Activated CD4-positive, alpha-beta T cell treated with anti-CD3 and anti-CD28 coated beads for 24 hours (primary cell): ENCODE results near the gene AQP1.

Source experiments
- DNase-seq, 2 donors: peaks; one replicate each; pipeline ENCODE4 v3.0.0-alpha.2; 2020; ENCODE audit warnings: low read depth in 2 of 2

The AQP1 gene

DNA sequence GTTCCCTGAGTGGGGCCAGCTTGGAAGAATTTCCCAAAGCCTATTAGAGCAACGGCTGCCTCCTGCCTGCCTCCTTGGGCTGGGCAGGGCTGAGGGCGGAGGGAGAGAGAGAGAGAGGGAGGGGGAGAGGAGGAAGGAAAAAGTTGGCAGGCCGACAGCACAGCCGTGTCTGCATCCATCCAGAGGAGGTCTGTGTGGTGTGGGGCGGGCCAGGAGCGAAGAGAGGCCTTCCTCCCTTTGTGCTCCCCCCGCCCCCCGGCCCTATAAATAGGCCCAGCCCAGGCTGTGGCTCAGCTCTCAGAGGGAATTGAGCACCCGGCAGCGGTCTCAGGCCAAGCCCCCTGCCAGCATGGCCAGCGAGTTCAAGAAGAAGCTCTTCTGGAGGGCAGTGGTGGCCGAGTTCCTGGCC lies at the start of gene AQP1:
TSS of gene AQP1 (plus strand) at position 293 of the 409 bp plus-strand sequence. CDS start at position 350, 57 bp downstream.
- no peak for DNase-seq

DNA sequence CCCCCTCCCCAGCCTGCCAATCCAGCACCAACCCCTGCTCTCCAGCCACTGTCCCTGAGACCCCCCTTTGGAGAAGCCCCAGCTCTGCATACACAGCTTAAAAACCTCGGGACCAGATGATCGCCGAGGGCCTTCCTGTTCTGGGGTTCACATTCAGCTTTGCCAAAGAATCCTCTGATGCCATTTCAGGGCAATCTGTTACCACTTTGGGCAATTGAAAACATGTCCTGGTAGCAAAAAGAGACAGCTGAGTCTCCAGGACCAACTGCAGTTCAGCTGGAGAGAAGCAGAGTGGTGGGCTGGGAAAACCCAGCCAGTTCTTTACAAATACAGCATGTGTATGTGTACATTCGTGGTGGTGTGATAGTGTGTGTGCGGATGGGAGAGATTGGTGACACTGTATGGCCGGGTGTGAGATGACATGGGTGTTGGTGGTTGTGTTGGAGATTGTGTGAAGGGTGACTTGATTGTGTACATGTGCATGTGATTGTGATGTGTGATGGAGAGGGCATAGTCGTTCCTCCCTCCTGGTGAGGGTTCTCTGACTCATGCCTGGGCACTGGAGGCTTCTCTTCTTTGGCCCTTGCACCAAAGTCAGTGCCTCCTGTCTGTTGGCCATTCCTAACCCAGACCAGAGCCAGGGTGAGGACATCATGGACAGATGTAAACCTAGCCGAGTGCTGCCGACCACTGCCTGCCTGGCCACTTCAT lies 48.5 kb upstream of the AQP1 start:
- DNase-seq: no peak

DNA sequence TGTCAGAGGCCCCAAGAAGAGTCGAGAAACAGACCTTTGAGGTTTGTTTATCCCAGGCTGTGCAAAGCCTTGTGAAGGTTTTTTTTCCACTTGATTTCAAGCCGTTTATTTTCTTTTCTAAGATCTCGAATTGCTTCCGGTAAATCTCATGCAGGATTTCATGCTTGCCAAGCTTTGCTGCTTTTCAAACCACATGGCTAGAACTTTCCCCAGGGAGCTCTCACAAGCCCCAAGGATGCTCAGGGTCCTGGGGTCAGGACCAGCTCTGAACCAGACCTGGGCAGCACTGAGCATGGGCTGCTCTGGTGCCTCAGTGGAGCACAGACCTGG lies 48.0 kb upstream of the AQP1 start:
- no peak for DNase-seq

DNA sequence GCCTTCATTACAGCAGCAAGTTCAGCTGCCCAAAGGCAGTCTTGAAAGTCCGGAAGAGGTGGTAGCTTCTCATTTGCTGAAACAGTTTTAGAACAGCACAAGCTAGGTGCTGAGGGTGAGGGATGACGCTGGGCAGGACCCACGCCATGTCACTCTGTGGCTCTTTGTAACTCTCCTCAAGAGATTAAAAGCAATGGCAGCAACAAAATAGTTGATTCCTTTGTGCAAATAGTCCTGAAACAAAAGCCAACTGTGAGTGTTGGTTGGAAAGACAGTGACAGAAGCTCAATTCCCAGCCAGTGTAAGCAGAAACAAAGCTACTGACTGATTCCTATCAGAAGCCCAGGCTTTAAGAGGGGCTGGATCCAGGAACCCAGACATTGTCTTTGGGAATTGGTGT lies 47.6 kb upstream of the AQP1 start:
- DNase-seq: no peak

DNA sequence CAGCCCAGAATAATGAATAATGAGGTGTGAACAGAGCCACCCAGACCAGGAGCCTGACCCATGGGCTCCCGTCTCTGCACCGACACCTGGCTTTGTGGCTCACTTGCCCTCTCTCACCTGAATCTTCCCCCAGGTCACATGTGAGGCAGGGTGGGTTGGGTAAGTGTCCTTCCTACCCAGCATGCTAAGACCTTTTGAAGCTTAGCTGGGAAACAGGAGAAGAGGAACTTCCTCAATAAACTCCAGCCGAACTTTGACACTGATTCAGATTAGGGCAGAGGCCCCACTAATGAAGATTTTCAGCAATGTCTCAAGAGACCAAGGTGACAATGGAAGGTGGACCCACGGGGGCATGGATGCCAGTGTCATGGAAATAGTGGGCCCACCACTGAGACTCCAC lies 46.6 kb upstream of the AQP1 start:
- DNase-seq: no peak

DNA sequence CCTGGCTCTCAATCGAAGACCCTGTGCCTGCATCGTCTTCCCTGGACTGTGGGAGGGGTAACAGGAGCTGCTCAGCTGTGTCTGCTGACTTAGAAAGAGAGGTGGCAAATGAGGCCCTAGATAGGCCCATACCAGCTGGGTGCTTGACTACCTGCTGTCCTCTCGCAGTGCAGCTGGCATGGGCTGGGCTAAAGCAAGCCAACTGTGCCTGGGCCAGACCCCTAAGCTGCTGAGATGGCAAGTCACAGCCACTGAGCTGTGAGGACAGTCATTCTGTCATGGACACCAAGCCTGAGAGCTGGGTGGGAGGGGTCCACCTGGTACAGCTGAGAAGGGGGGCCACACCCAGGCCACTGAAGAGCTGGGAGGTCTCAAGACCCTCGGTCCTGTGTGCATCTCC lies 45.8 kb upstream of the AQP1 start:
- no peak for DNase-seq

DNA sequence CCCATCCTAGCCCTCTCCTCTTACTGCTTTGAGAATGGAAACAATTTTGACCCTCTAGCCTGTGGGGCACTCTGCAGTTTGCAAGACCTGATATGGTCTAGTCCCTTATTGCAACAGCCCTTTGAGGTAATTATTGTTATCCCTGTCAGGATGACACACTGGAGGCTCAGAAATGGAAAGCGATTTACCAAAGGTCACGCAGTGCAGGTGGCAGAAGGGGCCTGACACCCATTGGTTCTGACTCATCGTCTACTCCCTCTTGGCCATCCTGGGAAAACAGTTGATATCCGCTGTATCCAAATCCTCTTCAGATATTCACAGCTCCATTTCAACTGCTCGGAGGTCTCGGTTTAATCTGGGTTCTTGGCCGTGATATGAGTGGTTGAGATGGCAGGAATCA lies 44.7 kb upstream of the AQP1 start:
- DNase-seq: no peak

DNA sequence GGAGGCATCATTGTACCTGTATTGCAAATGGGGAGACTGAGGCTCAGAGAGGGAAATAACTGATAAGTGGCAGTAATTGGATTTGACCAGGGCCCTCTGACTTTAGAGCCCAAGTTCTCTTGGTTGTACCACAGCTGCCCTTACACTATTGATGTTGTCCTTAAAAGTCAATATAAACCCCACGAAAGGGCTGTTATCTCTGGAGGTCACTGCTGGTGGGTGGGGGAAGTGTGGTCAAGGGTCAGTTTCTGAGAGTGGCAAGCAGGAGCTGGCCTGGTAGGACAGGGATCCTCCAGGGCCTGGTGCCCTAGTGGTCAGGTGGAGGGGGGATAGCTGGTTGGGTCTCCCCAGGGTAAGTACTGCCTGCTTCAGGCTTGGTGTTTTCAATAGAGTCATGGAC lies 44.2 kb upstream of the AQP1 start:
- DNase-seq: no peak

DNA sequence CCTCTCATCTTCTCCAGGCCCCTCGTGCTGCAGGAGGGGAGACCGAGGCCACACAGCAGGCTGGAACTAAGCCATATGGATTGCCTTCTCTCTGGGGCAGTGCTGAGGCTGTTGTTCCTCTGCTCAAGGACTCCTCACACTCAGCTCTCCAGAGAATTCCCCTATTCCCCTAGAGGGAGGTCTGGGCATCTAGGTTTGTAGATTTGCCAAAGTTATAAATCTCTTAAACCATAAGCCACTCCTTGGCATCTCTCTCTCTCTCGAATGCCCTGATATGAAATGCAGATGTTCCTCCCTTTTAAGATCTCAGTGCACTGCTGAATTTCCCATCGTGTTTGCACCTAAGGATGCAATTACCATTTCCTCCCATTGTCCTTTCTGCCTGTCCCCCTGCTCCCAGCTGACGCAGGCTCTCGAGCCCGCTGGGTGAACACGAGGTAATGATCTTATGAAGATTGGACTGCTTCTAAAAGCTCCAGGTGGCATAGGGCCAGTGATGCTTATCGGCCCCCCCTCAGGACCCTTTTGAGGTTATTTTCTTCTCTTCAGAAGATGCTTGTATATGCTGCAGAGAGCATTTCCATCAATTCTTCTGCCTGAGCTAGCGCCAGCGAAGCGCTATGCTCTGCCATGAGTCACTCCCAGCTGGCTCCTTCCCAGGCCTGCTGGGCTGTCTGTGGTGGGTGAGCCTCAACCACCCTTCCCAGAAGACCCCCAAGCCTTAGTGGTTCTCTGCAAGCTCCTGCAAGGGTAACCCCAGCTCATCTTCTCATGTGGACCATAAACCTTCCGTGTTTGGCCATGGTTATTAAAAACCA lies 41.6 kb upstream of the AQP1 start:
- DNase-seq: no peak

DNA sequence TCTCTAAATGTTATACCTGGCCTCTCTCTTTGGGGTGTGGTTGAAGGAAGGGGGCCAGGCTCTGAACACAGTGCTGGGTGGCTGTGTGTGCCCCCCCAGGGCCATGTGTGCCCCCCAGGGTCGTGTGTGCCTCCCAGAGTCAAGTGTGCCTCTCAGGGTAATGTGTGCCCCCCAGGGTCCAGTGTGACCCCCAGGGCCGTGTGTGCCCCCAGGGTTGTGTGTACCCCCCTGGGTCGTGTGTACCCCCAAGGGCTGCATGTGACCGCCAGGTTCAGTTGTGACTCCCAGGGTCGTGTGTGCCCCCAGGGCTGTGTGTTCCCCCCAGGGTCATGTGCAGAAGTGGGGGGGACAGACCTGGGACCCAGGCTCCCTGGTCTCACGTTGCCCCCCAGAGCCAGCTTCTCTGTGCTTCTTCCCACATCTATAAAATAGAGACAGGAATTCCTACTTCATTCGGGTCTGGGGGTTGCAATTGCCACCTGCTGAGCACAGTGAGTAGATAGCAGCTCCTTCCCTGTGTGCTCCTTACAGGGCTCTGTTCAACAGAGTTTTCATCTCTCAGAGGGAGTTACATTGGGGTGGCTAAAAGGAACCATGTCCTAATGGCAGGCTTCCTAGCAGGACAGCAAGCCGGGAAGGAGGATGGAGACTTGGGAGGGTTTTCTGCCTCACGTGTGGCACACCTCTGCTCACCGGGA lies 40.7 kb upstream of the AQP1 start:
- no peak for DNase-seq

DNA sequence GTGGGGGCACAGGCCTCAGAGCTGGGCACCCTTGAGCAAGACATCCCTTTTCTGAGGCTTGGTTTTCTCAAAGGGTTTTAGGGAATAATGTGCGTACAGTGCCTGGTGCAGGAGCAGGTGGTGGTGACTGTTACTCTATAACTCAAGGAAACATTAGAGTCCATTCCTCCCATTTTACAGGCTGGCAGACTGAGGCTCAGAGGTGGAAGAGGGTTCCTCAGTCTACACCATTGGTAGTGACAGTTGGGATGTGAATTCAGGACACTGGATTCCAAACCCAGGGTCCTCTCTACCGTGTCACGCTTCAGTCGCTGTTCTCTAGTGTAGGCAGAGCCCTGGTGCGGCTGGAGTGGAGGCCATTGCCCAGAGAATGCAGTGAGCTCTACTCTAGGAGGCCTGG lies 40.0 kb upstream of the AQP1 start:
- DNase-seq: no peak

DNA sequence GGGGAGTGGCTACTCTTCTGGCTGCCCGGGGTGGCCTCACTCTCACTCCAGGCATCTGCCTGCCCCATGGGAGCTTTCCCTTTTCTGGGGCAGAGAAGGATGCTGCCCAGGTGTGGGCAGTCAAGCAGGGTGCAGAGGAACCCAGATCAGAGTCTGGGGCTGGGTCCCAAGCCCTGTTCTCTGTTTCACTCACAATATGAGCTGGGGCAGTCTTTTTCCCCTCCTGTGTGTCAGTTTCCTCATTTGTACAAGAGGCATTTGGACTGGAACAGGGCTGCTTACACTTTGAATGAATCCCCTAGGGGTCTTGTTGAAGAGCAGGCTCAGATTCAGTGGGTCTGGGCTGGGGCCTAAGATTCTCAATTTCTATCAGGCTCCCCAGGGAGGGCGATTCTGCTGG lies 38.4 kb upstream of the AQP1 start:
- DNase-seq: no peak

DNA sequence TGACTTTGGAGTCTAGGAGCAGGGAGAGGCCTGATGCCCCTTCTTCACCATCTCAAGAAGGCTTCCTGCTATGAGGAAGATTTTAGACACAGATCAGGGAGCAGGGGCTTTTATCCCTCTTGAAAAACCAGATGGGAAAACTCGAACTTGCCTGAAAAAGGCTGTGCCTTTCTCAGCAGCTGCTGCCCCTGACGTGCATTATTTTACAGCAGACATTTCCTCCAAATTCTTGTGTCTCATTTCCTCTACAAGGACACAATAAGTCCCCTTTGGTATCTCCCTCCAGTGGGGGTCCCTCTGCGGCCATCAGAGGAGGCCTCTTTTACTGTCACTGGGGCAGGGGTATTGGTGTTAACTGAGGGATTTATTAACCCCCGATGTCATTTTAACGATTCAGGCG lies 38.0 kb upstream of the AQP1 start:
- DNase-seq: no peak

DNA sequence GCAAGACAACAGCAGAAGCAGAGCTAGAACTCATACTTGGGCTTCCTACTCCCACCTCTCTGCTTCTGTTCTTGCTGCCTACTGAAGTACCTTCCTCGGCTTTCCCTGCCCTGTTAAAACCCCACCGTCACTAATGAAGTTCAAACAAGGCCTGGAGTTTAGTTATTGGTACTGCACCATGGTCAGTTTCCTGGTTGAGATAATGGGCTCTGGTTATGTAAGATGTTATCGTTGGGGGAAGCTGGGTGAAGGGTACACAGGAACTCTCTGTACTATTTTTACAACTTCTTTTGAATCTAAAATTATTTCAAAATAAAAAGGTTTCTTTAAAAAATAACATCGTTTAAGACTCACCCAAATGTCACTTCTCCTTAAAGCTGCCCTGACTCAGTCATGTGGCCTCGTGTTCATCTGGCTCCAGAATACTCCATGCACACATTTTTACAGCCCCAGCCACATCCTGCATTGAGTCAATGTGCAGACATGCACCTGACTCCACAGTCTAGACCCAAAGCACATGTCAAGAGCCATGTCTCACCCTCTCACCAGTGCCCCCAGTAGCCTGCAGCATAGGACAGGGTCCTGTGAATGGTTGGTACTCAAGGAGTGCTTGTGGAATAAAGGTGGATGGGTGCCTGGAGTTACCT lies 36.9 kb upstream of the AQP1 start:
- no peak for DNase-seq

DNA sequence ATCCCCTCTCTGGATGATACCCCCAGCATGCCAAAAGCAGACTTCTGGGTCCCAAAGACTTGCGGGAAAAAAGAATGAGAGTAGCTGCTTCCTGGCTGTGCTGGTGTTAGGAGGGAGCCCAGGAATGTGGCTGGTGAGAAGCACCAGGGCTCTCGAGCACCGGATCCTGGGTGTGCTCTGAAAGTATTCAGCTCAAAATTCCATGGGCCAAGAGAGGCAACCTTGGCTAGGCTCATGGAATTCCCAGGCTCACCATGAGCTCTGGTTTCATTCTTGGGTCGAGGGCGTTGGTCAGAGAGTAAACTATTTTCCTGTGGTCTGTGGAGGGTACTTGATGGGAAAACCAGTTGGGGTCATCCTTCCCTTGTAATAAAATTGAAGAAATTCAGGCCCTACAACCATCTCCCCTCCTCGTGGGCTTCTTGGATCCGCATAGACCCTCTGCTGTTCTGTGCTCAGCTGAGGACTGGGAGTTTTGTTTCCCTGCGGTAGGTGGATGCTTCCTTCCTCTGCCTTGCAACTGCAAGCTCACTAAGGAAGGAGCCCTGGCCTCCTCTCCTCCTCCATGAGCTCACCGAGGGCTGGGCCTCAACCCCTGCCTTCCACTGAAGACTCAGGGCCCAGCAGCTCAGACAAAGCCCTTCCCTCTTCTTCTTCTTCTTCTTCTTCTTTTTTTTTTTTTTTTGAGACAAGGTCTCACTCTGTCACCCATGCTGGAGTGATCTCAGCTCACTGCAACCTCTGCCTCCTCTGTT lies 34.5 kb upstream of the AQP1 start:
- no peak for DNase-seq

DNA sequence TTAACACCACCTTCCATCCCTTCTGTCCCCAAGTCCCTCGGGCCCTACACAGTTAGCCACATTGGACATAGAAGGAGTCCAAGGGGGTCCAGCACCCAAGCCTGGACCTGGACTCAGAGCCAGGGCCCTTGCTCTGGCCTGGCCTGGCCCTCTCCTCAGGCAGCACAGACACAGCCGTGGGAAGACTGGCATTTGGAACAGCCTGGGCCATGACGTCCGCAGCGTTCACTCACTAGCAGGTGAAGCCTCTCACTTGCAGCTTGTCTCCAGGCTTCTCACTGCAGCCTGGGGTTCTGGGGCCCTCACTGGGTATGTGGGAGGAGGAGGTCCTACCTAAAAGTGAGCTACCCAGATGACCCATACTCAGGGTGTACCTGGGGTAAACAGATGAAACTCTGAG lies 33.7 kb upstream of the AQP1 start:
- DNase-seq: no peak

DNA sequence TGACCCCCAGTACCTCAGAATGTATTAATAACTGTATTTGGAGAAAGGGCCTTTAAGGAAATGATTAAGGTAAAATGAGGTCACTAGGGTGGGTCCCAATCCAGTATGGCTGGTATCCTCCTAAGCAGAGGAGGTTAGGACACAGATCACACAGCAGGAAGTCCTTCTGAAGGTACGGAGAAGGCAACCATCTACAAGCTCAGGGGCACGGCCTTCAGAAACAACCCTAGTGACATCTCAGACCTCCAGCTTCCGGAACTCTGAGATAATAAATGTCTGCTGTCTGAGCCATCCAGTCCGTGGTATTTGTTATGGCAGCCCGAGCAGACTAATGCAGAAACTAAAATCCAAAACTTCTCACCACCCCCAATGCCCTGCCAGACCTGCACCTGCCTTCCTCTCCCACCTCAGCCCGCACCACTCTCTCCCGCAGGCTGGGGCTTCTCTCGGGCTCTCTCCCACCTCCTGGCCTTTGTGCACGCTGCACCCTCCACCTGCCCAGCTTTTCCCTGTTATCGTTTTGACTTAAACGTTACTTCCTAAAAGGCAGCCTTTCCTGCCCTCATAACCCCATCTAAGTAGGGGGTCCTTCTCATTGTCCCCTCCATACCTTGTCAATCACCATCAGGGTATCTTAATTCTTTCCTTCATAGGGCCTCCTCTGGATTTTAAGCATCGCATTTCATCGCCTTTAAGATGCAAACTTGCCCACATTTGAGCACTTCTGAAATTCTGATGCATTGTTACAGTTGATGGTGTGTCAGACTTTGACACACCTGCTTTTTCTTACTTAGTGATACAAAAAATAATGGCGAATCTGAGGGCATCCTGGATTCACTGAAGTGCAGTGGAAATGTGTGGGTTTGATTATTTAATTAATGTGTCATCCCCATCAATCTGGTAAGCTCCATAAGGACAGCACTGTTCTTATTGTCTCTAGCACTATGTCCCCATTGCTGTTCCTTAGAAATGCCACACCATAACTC lies 32.2 kb upstream of the AQP1 start:
- no peak for DNase-seq

DNA sequence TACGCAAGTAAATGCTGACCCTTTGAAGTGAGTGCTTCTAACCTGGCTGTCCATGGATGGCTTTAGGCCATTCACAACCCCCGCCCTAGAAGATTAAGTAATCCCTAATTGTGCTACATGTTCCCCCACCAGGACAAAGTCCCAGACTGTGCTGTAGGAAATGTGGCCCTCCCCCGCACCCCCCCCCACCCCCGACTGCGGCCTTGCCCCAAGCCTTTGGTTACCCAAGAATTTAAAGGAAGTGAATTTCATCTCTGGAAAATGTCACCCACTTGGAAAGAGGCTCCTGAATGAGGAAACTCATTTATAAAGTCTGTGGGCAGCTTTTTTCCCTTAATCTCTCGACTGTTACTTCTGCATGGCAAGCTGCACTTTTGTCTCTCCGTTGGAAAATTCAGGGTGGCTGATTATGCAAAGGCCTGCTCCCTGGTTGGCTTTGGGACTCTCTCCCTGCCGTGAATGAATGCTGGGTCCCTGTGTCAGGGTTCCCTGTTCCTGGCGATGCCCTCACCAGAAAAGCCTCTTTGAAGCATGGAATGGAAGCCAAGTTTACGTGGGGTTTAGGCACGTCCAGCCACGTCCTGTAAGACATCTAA lies 31.4 kb upstream of the AQP1 start:
- DNase-seq: no peak

DNA sequence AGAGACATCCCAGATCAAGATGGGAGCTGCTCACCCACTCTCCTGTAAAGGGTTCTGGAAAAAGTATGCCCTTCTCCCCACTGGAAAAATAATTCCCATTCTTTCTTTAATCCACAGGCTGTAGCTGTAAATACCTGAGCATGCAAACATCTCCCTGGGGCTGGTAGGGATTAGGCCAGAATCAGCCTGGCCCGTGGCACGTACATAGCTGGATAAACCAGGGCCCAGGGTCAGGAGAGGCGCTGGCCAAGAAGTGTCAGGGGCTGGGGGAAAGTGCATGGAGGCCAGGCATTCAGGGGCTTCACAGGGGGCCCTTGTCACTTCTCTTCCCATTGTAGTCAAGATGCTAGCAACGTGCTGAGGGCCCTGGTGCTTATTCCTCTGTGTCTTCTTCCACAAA lies 30.7 kb upstream of the AQP1 start:
- no peak for DNase-seq

DNA sequence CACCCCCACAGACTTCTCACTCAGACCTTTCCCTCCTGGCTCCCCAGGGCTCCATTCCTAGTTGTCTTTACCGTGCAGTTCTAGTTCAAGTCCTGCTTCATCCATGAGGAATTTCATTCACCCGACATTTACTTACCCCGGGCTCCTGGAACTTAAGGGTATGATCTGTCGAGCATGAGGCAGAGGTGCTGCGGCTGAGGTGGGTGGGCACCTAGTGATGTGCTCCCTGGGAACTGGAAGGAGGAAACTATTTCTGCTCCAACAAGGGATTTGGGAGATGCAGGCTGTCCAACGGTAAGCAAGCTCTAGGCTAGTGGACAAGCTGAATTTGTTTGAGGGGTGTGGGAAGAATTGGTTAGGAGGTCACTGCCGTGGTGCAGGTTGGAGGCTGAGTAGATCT lies 30.2 kb upstream of the AQP1 start:
- no peak for DNase-seq
